GM10266 (cell line): ENCODE results near the gene SMOC2.

Experiments used
- DNase-seq: peaks from one replicate; pipeline ENCODE4 v3.0.0; 2012; ENCODE audit errors: extremely low spot score
- CTCF ChIP-seq: IDR thresholded peaks from 2 replicates; pipeline ENCODE4 v1.5.1; 2012; ENCODE audit warnings: mild to moderate bottlenecking, low read depth; ENCODE audit not compliant: control insufficient read depth, insufficient read depth; ENCODE audit errors: missing control alignments

The SMOC2 gene

GRCh38 chr6:168648240-168649125 lies 207.5 kb downstream of the SMOC2 start:
- DNase-seq = no peak
- TF ChIP-seq CTCF = no peak

GRCh38 chr6:168649209-168649608 lies 208.2 kb downstream of the SMOC2 start:
- no peak for TF ChIP-seq CTCF
- no peak for DNase-seq

GRCh38 chr6:168650671-168651111 lies 209.7 kb downstream of the SMOC2 start:
- no peak for TF ChIP-seq CTCF
- DNase-seq = no peak

GRCh38 chr6:168655462-168656152 lies 214.6 kb downstream of the SMOC2 start:
- no peak for DNase-seq
- no peak for TF ChIP-seq CTCF

- no peak for TF ChIP-seq CTCF
- no peak for DNase-seq
Measured at GRCh38 chr6:168658059-168658458, 217.1 kb downstream of the SMOC2 start.

GRCh38 chr6:168660400-168660945 lies 219.5 kb downstream of the SMOC2 start:
- no peak for DNase-seq
- TF ChIP-seq CTCF = no peak
